GM04503 (cell line): Measurements from ENCODE around the gene CCDC158.

Source experiments
- DNase-seq: peaks from one replicate; pipeline ENCODE4 v3.0.0-alpha.2; 2012; ENCODE audit warnings: low read depth

Gene CCDC158

DNA sequence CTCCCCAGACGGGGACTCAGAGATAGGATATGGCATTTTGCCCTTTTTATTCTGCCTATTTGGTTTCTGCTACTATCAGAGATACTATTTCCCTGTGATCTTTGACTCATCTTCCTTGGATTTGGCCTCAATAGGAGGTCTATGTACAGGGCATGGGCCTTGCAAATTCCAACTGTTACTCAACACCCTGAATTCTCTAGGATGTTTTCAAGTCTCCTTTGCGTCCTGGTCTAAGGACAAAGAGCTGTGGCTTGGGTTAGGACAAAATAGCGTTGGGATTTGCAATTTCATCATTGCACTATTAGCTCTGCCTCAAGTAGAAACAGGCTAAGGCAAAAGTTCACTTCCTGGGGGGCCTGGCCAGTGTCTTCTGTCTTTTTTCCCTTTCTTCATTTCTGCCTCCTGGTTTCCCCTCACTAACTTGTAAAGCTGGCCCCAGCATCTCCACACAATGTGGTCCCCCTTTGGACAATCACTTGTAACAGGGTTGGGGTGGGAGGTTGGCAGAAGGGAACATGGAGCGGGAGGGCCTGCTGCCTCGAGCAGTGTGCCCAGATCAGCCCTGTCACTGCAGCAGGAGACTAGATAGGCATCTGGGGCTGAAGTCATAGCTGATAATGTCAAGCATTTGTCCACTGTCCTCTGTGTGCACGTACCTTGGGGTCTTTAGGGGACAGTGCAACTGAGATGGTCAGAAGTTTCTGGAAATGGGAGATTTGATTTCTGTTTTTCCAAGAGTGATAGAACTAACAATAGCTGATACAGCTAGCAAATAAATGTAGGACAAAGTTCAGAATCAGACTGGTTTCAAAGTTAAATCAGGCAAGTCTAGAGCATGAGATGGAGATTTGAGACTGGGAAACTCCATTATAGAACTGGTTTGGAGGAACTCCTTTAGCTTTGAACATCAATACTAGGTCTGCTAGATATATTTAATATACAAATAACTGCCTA is 140.2 kb downstream of the CCDC158 start:
- DNase-seq: no peak

DNA sequence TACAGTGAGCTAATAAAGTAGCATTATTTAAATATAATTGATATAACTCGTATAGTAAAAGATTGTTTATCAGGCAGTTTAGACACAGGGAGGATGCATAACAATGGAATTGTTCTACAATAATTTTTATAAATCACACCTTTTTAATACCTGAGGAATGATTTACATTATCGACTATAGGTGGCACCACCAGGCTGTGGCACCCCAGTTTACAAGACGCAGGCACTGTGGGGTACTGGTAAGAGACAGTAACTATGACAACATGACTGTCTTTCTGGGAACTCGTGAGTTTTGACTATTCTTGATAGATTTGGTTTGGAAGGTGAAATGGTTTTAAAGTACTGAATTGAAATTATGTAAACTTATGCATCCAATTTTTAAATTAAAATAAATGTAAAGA is 141.5 kb downstream of the CCDC158 start:
- no peak for DNase-seq

DNA sequence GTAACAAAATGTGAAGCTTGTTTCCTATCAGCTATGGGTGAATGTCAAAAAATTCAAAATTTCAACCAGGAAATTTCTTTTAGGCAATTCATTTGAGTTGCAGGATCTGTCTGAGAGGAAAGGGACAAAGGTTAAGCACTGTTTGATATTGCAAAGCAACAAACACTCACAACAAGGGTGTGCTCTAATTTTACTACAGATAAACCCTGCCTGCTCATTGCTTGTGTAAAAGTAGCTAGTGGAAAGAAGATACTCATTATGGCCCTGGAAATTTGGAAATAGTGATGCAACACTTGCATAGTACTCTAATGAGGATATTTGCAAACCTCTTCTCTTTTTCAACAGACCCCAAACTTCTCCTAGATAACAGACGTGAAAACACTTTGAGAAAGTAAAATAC is 142.4 kb downstream of the CCDC158 start:
- DNase-seq: no peak

DNA sequence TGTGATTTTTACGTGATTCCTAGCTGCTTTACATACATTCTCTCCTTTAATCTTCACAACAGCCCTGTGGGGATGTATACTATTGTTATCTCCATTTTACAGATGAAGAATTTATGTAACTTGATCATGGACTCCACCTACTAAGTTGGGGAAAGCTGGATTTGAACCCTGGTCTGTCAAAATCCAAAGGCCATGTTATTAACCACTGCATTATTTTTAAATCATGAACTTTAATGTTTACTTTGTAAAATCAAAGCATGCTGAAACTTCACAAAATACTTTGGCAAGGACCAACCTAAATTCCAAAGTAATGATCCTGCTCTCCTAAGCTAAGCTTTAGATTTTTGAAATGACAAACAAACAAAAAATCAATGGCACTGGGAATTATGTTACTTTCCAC is 143.3 kb downstream of the CCDC158 start:
- DNase-seq: no peak

DNA sequence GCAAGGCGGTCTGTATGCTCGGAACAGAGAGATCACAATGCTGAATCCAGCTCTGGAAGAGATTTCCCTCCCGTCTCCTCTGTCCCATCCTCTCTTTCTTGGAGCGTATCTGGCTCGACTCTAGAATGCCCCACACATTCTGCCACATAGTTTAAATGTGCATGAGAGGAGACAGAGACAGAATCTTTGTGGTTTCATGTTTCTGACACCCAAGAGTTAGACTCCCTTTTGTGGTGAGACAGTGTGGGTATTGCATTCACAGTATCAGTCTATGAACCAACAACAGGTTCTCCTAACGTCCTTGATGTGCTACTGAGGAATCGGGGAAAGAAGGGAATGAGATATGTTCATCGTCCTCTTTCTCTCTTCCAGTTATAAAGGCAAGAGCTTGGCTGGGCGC is 144.1 kb downstream of the CCDC158 start:
- no peak for DNase-seq

DNA sequence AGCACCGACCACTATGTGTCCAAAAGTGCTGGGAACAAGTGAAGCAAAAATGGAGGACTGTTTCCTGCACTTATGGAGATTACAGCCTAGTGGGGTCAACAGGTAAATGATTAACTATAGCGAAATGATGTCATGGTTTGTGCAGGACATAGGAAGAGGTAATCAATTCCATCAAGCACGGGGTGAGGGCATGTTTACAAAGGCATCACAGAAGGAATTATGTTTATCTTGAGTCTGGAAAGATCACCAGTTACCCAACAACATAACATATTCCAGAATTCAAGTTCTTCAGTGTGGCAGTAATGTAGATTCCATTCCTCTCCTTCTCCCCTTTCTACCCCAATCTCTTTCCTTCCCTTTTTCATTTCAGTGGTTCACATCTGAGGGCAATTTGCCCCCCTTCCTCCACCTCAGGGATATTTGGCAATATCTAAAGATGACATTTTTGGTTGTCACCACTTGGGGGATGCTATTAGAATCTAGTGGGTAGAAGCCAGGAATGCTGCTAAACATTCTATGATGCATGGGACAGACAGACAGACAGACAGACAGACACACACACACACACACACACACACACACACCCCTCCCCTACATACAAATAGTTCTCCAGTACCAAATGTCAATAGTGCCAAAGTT is 145.3 kb downstream of the CCDC158 start:
- no peak for DNase-seq

DNA sequence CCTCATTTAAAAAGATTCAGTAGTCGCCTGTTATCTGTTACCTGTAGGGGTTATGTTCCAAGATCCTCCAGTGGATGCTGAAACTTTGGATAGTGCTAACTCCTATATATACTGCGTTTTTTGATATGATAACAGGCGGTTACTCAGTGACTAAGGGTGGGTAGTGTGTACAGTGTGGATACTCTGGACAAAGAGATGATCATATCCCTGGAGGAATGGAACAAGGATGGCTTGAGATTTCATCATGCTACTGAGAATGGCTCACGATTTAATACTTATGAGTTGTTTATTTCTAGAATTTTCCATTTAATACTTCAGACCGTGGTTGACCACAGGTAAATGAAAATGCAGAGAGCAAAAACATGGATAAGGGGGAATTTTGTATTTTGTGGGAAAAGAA is 147.9 kb downstream of the CCDC158 start:
- DNase-seq: no peak

DNA sequence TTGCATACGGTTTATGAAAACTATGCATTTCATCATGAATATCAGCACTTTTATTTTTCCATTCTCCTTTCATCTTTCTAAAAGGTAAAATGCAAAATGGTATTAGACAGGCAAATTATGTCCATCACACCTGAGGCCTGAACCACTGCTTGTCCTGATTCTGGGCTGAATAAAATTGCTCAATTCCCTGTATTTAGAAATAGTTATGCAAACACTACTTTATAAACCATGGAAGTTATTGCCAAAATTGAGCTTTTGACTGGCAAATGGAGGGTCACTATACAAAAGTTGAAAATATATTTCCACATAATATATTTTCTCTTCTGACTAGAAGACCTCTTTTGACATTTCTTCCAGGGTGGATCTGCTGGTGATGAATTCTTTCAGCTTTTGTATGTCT is 148.4 kb downstream of the CCDC158 start:
- DNase-seq: no peak

DNA sequence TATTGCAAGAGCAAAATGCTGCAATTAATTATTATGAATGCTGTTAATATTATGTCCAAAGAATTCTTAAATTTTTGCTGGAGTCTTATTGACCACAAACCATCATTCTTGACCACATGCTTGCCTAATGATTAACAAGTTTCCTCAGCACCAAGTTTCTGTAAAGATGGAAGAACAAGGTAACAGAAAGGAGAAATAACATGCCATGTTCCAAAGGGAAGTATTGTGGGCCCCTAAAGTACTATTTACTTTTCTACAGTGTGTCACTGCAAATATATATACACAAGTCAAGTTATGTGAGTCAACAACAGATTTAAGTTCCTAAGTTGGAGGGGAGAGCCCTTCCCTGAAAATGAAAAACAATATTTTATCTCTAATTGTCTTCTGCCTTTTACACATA is 148.9 kb downstream of the CCDC158 start:
- no peak for DNase-seq

DNA sequence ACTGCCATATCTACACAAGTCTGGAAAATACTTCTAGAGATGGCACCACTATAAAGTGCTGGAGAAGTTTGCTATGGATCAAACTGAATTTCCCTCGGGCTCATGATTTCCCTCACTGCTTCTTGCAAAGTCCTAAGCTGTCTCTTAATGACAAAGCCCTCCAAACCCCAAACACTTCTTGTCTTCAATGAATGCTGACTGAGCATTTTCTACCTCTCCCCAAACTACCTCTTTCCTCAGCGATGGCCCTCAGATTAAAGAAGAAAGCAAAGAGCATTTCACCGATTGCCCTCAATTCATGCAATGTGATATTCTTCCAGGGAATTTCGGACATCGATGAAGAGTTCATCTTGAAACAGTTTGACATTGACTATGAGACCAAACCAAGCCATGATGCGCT is 149.7 kb downstream of the CCDC158 start:
- DNase-seq: no peak

DNA sequence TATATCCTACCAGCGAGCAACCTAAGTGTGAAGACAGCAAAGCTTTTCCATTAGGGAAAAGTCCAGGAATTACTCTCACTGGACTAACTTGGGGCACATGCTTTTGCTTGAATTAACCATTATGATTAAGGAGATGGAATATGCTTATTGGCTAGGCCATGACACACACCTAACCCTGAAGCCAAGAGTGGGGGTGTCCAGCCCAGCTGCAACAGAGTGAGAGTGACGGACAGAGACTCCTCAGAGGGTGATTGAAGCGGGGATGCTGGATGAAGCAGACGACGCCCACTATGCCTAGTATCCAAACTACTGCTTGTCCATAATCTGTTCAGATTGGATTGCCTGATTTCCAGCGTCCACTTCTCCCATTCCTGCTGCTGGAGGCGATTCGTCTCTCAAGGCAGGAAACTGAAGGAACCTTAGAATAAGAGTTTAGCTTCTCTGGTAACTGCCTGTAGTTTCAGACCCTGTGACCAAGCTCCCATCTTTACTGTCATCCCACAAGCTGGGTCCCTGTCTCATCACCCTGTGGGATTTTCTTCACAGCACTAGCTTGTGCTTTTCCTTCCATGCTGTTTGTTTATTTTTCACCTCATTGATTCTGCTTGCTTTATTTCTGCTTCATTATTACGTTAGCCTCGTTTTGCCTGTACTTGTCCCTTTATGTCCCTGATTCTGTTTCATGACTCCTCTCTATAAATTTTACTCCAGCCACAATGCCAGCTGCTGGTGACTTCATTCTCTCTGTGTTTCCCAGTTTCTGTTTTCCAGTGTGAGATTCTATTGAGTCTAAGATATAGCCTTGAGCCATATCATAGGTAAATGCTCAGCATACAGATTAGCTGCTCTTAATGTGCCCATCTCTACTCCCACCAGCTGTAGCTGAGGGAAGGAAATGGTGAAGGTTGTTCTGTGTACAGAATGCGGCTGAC is 150.4 kb downstream of the CCDC158 start:
- DNase-seq: no peak

DNA sequence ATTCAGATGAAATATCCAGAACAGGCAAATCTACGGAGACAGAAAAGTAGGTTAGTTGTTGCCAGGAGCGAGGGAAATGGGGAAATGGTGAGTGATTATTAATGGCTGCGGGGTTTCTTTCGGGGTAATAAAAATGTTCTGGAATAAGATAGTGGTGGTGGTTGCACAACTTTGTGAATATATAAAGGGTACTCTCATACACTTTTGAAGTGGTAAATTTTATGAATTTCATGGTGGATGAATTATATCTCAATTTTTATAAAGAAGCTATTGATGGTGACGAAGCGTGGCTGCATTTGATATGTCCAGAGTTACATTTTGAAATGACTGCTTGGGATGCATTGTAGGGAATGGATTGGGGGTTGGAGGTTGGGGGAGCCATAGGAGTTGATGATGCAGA is 153.1 kb downstream of the CCDC158 start:
- no peak for DNase-seq

DNA sequence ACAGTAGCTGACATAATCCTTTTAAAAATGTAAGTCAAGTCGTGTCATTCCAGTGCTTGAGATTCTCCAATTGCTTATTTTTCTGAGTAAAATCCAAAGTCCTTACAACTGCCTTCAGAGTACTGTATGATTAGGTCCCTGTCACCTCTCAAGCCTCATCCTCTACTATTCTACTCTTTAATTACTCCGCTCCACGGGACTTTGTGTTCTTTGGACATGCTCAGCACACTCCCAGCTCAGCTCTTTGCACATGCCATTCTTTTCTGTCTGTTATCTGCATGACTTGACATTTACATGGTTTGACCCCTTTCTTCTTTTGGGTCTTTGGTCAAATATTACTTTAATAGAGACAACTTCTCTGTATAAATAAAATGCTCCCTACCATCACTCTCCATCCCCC is 154.3 kb downstream of the CCDC158 start:
- no peak for DNase-seq

DNA sequence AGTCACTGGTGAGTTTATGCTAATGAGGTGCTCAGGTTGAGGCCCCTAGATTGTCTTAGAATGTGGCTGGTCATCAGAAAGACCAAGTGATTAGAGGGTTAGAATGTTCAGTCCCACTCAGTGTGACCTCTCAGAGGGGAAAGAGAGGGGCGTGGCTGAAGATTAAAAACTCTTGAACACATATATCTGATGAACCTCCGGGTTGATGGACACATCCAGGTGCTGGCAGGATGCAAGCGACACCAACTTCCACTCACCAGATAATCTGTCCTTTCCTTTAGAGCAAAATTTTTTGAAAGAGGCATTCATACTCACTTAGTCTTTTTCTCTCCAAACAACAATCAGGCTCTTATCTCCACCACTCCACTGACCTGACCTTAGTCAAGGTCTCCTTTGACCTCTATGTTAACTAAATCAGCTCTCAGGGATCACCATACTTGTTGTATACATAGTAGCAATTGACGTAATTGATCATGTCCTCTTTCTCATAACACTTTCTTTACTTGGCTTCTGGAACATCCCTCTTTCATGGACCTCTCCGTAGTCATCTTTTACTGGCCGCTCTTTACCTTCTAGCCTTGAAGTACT is 155.2 kb downstream of the CCDC158 start:
- DNase-seq: no peak
